CD4-positive, alpha-beta T cell treated with Interleukin-12 subunit alpha and Interleukin-12 subunit beta, for 1 hour (primary cell): Measurements from ENCODE around the gene EPB41L5.

ENCODE experiments used
- DNase-seq: peaks from one replicate; pipeline ENCODE4 v3.0.0-alpha.2; 2020

Gene EPB41L5

DNA sequence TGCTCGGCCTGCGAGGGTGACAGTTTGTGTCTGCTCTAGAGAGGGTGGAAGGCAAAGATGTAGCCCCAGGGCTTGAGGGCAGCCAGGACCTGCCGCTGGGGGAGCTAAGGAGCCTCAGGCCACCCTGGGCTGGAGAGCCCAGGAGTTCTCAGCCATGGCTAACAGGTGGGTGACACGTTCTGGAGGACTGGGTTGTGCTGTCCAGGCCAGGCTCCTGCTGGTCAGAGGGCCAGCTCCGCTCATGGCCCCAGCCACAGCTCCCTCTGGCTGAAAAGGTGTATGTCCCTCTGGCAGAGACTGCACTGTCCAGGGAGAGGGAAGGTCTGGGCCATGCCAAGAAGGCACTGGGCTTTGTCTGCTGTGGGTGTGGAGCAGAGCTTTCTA is 191.1 kb downstream of the EPB41L5 start:
- DNase-seq = no peak

GRCh38 chr2:120204417-120204816 is 191.5 kb downstream of the EPB41L5 start:
- DNase-seq = no peak

GRCh38 chr2:120204945-120205670 is 192.2 kb downstream of the EPB41L5 start:
- DNase-seq = no peak

DNA sequence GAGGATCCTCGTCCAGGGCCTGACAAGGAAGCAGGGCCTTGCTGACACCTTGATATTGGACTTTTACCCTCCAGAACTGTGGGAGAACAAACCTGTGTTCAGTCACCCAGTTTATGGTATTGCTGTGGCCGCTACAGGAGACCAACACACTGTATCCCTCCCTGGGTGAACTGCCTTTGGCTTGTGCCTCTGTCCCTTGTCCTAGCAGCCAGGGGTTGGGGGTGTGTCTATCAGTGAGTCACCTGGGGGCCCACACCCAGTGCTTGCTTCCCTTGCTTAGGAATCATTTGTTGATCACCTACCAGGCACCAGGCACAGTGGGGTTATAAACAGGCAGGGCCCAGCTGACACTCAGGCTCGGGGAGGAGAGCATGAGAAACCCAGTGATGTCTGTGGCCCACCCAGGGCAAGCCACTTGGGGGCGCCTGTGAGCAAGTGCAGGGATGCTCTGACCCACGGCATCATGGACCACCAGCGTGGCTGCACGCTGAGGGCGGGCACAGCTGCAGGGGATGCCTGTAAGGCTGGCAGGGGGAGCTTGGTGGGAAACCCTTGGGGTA is 193.2 kb downstream of the EPB41L5 start:
- peak; percentile 42 for DNase-seq

DNA sequence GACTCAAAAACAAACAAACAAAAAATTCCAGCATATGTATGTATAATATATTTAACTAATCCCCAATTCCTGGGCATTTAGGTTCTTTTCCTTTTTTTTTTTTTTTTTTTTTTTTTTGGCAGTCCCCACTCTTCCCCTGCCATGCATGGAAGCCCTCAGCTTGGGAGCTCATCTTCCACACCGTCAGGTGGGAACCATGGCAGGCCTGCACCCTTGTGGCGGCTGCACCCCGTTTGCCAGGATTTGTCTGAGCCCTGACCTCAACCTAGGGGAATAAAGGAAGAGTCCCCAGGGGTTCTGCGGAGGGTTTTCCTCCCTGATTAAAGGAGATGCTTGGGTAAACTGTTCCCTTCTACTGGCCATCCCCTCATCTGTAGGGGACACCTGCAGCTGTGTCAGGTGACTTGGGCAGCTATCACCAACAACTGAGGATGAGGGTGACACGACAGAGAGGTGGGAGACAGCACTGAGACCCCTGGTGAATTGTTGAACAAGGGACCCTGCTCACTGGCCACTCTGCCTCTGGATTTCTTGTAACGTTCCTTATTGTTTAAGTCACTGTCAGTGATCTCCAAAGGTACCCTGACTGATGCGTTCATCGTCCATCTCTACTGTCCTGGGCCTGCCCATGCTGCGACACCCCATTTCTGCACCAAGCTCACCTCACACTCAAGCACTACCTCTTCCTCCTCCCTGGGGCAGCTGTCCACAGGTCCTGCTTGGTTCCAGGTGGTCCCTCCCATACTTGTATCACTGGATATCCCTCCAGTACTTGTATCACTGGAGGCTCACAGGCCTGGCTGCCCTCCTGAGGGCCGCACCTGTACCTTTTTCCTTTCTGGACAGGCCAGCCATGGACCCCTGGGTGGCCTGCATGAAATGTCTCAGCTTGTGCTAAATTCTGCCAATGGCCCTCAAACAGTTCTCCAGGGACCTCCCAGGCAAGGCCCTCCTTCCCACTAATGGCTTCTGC is 195.8 kb downstream of the EPB41L5 start:
- DNase-seq = no peak

GRCh38 chr2:120209427-120210269 is 196.8 kb downstream of the EPB41L5 start:
- no peak for DNase-seq

DNA sequence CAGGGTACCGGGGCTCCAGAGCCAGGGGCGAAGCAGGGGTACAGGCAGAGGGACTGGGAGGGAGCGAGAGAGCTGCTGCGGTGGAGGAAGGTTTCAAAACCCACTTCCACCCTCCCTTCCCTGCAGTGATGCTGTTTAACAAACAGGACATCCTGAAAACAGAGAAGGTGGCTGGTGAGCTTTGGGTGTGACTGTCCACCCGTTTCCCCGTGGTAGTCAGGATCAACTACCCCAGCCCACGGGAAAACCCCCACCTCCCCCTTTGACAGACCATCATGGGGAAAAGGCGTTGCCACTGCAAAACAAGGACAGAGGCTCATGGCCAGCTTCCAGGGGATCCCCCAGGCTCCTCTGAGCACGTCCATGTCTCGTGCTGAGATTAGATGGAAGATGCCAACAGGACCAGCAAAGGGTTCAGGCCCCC is 197.4 kb downstream of the EPB41L5 start:
- DNase-seq = peak; percentile 28

DNA sequence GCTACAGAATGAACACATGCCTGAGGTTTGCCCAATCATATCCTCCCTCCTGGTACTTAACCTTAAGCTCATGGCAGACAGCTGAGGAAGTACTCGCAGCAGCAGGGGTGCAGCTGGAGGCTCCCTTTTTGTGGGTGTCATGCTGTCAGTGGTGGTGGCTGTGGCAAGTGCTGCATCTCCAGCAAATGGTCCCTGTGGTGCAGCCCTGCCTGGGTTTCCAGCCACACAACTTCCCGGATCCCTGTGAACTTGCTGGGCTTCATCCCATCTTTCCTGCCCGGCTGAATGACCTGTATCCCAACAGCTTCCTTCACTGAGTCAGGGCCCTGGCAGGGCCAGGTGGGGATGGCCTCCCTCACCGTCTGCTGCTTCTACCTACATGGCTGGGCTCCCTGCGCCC is 205.3 kb downstream of the EPB41L5 start:
- no peak for DNase-seq

- no peak for DNase-seq
Measured at GRCh38 chr2:120219291-120219690, 206.4 kb downstream of the EPB41L5 start.

GRCh38 chr2:120219766-120220165 is 206.9 kb downstream of the EPB41L5 start:
- DNase-seq = no peak

GRCh38 chr2:120220756-120221155 is 207.9 kb downstream of the EPB41L5 start:
- no peak for DNase-seq

DNA sequence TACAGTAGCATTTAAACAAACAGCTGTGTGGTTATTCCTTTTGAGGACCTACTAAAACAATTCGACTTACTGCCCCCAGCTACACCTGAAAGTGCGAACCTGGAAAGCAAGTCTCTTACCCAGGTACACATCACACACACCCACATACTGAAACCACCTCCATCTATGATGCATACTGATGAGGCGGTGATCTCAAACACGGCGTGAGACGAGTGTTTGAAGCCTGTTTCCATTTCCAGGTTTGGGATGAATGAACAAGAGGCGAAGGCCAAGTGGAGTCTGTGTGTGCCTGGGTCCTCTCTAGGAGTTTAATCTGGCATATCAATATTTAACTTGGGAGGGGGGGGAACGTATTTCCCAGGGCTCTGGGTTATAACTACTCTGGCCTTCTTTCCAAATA is 208.7 kb downstream of the EPB41L5 start:
- DNase-seq = no peak

- no peak for DNase-seq
Measured at GRCh38 chr2:120222186-120223033, 209.5 kb downstream of the EPB41L5 start.

DNA sequence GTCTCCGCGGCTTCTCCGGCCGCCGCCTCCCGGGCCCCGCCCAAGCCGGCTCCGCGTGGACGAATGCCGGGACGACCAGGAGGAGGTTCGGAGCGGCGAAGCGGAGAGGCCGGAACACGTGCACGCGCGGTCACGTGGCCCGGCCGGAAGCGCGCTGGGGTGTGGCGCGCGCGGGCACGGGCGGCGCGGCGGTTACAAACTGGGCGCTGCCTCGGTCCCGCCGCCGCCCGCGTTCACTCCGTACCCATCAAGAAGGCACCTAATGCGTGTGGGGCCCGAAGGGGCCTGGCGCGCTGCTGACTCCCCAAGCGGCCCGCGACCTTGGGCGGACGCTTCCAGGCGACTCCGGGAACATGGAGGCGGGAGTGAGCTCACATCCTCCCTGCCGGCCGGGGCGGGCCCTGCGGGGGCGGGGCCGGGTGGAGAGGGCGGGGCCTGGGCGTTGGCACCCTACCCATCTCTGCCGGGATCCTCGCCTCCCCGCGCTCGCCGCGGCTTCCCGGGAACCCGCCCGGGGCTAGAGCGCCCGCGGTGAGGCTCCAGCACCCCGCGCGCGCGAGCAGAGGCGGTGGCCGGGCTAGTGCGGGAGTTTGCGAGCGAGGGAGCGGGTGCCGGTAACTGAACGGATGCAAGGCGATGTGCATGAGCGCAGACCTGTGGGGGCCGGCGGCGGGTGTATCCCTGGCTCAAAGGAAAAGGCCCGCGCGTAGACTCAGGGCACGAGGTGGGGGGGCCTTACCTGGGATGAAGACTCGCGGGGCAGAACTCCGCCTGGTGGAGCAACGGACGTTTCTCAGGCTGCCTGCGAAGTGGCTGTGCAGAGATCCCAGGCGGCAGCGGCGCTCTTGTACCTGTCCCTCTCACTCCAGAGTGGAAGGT is 210.4 kb downstream of the EPB41L5 start, which contains the start of gene TMEM185B:
TSS of gene TMEM185B (minus strand) at position 367 of the 879 bp plus-strand sequence. CDS start 424 bp downstream, outside the sequence.
- DNase-seq = peak; percentile 92

DNA sequence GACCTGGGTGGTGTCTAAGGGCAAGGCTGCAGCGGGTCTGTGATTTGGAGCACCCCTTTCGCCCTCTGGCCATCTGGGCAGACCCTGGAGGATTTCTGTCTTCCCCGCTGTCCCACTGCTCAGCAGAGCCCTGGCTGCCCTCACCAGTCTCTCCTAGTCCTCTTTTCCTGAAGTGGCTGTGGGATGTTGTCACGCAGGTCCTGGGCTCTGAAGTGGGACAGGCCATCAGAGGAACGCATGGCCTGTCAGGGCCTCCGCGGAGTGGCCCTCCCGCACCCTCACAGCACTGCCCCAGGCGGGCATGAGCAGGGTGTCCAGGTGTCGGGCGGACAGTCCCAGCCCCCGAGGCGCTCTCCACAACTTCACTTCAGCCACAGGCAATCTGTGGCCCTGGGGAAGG is 211.4 kb downstream of the EPB41L5 start:
- DNase-seq = no peak

DNA sequence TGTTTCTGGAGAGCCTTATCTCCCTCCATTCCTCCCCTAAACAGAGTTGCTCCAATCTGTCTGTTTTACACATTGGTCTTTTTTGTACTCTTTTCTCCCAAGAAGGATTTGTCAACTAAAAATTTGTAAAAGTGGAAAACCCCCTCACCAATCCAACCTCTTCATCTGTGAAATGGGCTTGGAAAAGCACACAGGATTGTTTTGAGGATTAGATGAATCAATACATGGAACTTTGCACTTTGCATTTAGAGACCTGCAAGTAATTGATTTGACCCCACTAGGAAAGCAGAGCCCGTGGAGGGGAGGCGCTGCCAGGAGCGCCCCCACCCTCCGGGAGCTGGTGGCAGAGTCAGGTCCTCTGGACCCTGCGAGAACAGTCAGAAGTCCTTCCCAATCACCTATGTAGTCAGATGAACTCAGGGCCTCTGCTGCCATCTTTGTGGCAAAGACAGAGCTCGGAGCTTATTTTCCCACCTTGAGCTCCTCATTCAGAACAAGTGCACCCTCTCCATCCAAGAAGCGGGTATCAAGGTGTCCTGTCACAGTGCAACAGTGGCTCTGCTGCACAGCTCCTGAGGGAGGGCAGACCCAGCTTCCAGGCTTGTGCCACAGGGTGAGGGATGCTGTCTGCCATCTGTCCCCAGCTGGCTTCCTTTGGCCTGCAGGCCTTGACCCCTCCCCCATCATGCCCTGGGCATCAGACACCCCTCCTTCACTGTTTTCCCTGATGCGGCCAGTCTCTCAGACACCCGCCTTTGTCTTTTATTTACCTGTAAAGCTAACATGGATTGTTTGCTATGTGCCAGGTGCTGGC is 212.1 kb downstream of the EPB41L5 start:
- no peak for DNase-seq

- DNase-seq = no peak
Measured at GRCh38 chr2:120225549-120226065, 212.7 kb downstream of the EPB41L5 start.

GRCh38 chr2:120226316-120226715 is 213.4 kb downstream of the EPB41L5 start:
- no peak for DNase-seq
